Skeletal muscle satellite cell (primary cell): ENCODE results near the gene TMEM184B.

ENCODE experiments used
- H3K27me3 ChIP-seq: 2 replicates; pipeline ENCODE4 v1.7.0; 2013; ENCODE audit warnings: low read length; ENCODE audit not compliant: control insufficient read depth, insufficient read depth
- H3K36me3 ChIP-seq: 2 replicates; pipeline ENCODE4 v1.7.0; 2013; ENCODE audit warnings: mild to moderate bottlenecking, control low read depth, low read length; ENCODE audit not compliant: insufficient read depth
- H3K4me1 ChIP-seq: 2 replicates; pipeline ENCODE4 v1.7.0; 2013; ENCODE audit warnings: low read length; ENCODE audit not compliant: control insufficient read depth, insufficient read depth
- H3K4me2 ChIP-seq: 2 replicates; pipeline ENCODE4 v1.7.0; 2013; ENCODE audit warnings: mild to moderate bottlenecking, low read length
- H3K4me3 ChIP-seq: 2 replicates; pipeline ENCODE4 v1.7.0; 2013; ENCODE audit warnings: low read length
- H3K9ac ChIP-seq: 2 replicates; pipeline ENCODE4 v1.7.0; 2013; ENCODE audit warnings: mild to moderate bottlenecking, low read depth, low read length, moderate library complexity
- H3K9me3 ChIP-seq: replicated peaks from 2 replicates; pipeline ENCODE4 v1.7.0; 2013; ENCODE audit warnings: mild to moderate bottlenecking, control low read depth, low read length

The TMEM184B gene

GRCh38 chr22:38314051-38314932 lies 41.5 kb upstream of the TMEM184B start:
- peaks cover 77% of the 10 kb centered on the region for H3K4me1 ChIP-seq

DNA sequence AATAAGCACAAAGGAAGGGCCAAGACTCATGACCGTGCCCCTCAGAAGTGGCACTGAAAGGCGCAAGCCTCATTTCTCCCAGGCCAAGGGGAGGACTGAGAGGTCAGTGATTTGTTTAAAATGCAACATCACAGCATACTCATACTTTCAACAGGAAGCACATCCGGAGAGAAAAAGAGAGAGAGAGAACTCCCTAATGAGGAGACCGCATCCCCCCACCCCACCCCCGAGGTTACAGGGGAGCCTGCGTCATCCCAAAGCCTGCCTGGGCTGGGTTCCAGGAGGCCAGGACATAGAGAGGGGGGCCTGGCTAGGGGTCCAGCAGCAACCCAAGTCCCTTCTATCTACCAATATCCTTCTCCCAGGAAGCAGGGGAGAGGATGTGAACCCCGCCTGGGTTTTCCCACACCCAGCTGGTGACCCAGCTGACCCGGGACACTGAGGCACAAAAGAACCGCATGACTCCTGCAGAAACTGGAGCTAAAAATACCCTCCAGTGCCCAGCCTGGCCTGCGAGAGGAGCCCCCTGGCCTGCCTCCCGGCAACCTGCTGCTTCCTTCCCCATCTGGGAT lies 40.7 kb upstream of the TMEM184B start:
- peak overlapping the region; percentile 75 for H3K4me3 ChIP-seq
- peak overlapping the region; percentile 98 for H3K9ac ChIP-seq
- H3K9me3 ChIP-seq, result no peaks in the 10 kb centered on the region
- peaks cover 46% of the 10 kb centered on the region for H3K36me3 ChIP-seq
- no peaks in the 10 kb centered on the region for H3K27me3 ChIP-seq
- H3K4me1 ChIP-seq, result peaks cover 80% of the 10 kb centered on the region
- H3K4me2 ChIP-seq, result peak overlapping the region; percentile 96

More at GRCh38 chr22:38314051-38314932, 41.5 kb upstream of the TMEM184B start:
- H3K9me3 ChIP-seq, result no peaks in the 10 kb centered on the region
- H3K36me3 ChIP-seq, result peaks cover 38% of the 10 kb centered on the region
- peak overlapping the region; percentile 75 for H3K4me3 ChIP-seq
- H3K9ac ChIP-seq, result peak overlapping the region; percentile 98
- H3K4me2 ChIP-seq, result peak overlapping the region; percentile 96
- no peaks in the 10 kb centered on the region for H3K27me3 ChIP-seq

DNA sequence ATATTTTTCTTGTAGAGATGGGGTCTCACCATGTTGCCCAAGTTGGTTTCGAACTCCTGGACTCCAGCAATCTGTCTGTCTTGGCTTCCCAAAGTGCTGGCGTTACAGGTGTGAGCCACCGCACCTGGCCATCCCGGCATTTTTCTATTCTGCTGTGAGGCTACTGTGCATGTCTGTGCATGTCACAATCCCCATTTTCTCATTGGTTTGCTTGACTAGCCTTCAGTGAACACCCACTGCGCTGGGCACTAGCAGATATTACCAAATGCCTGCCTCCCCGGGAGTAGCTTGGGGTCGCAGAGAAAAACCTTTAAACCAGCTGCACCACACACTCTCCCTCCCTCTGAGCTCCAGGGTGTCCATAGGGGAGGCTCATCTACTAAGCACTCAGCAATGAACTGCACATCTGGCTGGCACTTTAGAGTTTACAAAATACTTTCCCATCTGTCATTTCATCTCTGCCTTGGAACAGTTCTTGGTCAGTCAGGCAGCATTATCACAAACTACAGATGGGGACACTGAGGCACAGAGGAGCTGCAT lies 39.5 kb upstream of the TMEM184B start:
- H3K9me3 ChIP-seq, result no peaks in the 10 kb centered on the region
- peaks cover 73% of the 10 kb centered on the region for H3K4me1 ChIP-seq

GRCh38 chr22:38311323-38311620 lies 38.5 kb upstream of the TMEM184B start:
- H3K9ac ChIP-seq, result peak overlapping the region; percentile 46
- H3K4me2 ChIP-seq, result peak overlapping the region; percentile 54
- peak overlapping the region; percentile 2 for H3K4me3 ChIP-seq
- H3K9me3 ChIP-seq, result no peaks in the 10 kb centered on the region
- H3K36me3 ChIP-seq, result peaks cover 56% of the 10 kb centered on the region
- H3K4me1 ChIP-seq, result peaks cover 73% of the 10 kb centered on the region
- no peaks in the 10 kb centered on the region for H3K27me3 ChIP-seq

More for the DNA sequence above, 39.5 kb upstream of the TMEM184B start:
- Histone ChIP-seq H3K27me3 (no peaks in the 10 kb centered on the region), H3K4me2 (peak overlapping the region; percentile 96), H3K9ac (peak overlapping the region; percentile 98), H3K4me3 (peak overlapping the region; percentile 75), H3K36me3 (peaks cover 56% of the 10 kb centered on the region)

GRCh38 chr22:38310518-38311322 lies 37.9 kb upstream of the TMEM184B start:
- peak overlapping the region; percentile 14 for H3K4me3 ChIP-seq
- H3K9me3 ChIP-seq, result no peaks in the 10 kb centered on the region
- H3K4me2 ChIP-seq, result peak overlapping the region; percentile 54
- peaks cover 56% of the 10 kb centered on the region for H3K36me3 ChIP-seq
- peaks cover 78% of the 10 kb centered on the region for H3K4me1 ChIP-seq
- peak overlapping the region; percentile 46 for H3K9ac ChIP-seq
- H3K27me3 ChIP-seq, result no peaks in the 10 kb centered on the region

- Histone ChIP-seq H3K4me3 (peak overlapping the region; percentile 14), H3K36me3 (peaks cover 56% of the 10 kb centered on the region), H3K9me3 (no peaks in the 10 kb centered on the region), H3K9ac (peak overlapping the region; percentile 46), H3K27me3 (no peaks in the 10 kb centered on the region), H3K4me2 (peak overlapping the region; percentile 54), H3K4me1 (peaks cover 81% of the 10 kb centered on the region)
Measured at GRCh38 chr22:38309614-38310517, 37.1 kb upstream of the TMEM184B start.

- H3K9ac ChIP-seq, result no peak overlapping the region
- H3K9me3 ChIP-seq, result no peaks in the 10 kb centered on the region
- peaks cover 64% of the 10 kb centered on the region for H3K36me3 ChIP-seq
- H3K4me3 ChIP-seq, result no peak overlapping the region
- peaks cover 80% of the 10 kb centered on the region for H3K4me1 ChIP-seq
- H3K27me3 ChIP-seq, result no peaks in the 10 kb centered on the region
- no peak overlapping the region for H3K4me2 ChIP-seq
Measured at GRCh38 chr22:38308791-38309498, 36.1 kb upstream of the TMEM184B start.

GRCh38 chr22:38305471-38306448 lies 33.0 kb upstream of the TMEM184B start:
- H3K4me1 ChIP-seq, result peaks cover 54% of the 10 kb centered on the region
- peak overlapping the region; percentile 46 for H3K4me2 ChIP-seq
- no peaks in the 10 kb centered on the region for H3K27me3 ChIP-seq
- peaks cover 66% of the 10 kb centered on the region for H3K36me3 ChIP-seq
- no peaks in the 10 kb centered on the region for H3K9me3 ChIP-seq
- H3K4me3 ChIP-seq, result no peak overlapping the region
- peak overlapping the region; percentile 26 for H3K9ac ChIP-seq

DNA sequence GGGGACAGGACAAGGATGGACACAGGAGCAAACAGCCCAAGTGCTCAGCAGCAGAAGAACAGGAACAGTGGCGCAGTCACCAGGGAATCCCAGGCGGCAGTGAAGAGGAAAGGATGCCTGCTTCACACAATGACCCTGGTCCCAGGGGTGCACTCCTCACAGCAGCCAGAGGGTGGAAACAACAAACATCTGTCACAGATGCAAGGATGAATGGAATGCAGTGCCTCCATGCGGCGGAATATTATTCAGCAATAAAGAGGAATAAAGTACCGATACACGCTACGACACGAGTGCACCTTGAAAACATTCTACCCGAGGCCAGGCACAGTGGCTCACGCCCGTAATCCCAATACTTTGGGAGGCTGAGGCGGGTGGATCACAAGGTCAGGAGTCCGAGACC lies 31.7 kb upstream of the TMEM184B start:
- Histone ChIP-seq H3K4me3 (no peak overlapping the region), H3K4me2 (no peak overlapping the region), H3K9me3 (no peaks in the 10 kb centered on the region), H3K4me1 (peaks cover 48% of the 10 kb centered on the region), H3K36me3 (peaks cover 67% of the 10 kb centered on the region), H3K9ac (no peak overlapping the region), H3K27me3 (no peaks in the 10 kb centered on the region)
